ENCODE data around the gene MAPK6.

GRCh38 chr15:52093539-52094510 lies 74.8 kb downstream of the MAPK6 start:
- TF ChIP-seq ATF3 (IDR thresholded peaks at IDR 0.05; ENCODE audit: insufficient read depth, low read depth, low read length) = no peak
- TF ChIP-seq GTF2F1 (IDR thresholded peaks at IDR 0.05; ENCODE audit: borderline replicate concordance, low read depth, low read length) = no peak
- no peak for TF ChIP-seq ZNF274 (IDR thresholded peaks at IDR 0.05; ENCODE audit: borderline replicate concordance, extremely low read depth, low read length)

All from H1 (cell line).